ENCODE measurements around the gene HPSE. TPM values are rescaled to one million over a fixed set of nuclear protein-coding genes. Genes with fewer than 3 reads are reported as not detected.
A peak's percentile ranks its signal among the peaks of the same experiment; 100 is the strongest.

Gene HPSE
- total RNA-seq, 1 experiment from 2014 or later = 2.6 TPM

DNA sequence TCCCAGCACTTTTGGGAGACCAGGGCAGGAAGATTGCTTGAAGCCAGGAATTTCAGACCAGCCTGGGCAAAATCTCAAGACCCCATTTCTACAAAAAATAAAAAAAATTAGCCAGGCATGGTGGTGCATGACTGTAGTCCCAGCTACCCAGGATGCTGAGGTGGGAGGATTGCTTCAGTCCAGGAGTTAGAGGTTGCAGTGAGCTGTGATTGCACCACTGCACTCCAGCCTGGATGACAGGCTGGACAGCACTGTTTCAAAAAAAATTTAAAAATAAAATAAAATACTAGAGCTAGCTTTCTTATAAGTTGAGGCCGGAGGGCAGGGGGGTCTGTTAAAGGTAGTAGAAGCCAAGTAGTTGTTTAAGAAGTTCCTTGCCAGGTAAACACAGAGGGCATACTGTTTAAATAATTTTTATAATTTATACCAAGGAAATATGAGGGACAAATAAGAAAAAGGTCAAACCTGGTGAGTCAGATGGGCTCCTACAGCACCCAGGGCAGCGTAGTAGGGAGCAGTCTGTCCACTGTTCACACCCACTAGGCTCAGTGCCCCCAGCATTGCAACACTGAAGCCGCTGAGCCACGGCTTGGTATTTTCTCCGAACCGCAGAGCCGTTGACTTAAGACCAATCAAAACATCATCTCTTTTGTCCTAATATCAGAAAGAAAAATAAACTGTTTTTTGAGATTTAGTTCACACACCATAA, 67.4 kb downstream of the HPSE start:
- no TSS peak for BruUV-seq (replicated peaks)
- H3K4me3 ChIP-seq (ENCODE audit: low read depth in 2 of 2, low read length in 2 of 2) = no peak overlapping the region
- intact Hi-C loops (cut with micrococcal nuclease; ENCODE audit: unreplicated experiment) (no loop called here), in situ Hi-C loops (cut with HindIII; ENCODE audit: low pct_unique_long_range_greater_than_20kb, low sequenced_read_pairs) (no loop called here)
- H3K36me3 ChIP-seq (ENCODE audit: control insufficient read depth, insufficient read depth, low read length) = peaks cover 10% of the 10 kb centered on the region; the same call in 1 of the 2 replicates
- ChIA-PET CTCF (interaction anchor here (0.6 to 0.8 kb wide), 3 partner anchors 157 to 262 kb away, joined by 6 to 7 read pairs (median 6); no protein-coding TSS in a partner anchor), POLR2A (interaction anchor here (0.6 kb wide), 1 partner anchor 383 kb away, joined by 7 read pairs; no protein-coding TSS in a partner anchor)
- H3K27me3 ChIP-seq (ENCODE audit: control insufficient read depth, insufficient read depth, low read length) = no peaks in the 10 kb centered on the region
- DNase-seq (ENCODE audit: low read depth, low spot score) = no peak
- H3K9me3 ChIP-seq (ENCODE audit: control insufficient read depth, insufficient read depth, low read depth, low read length) = no peaks in the 10 kb centered on the region
- TF ChIP-seq SIN3A (IDR thresholded peaks at IDR 0.05; ENCODE audit: borderline replicate concordance, insufficient read depth, low read depth, low read length) (no peak), CTCF (IDR thresholded peaks at IDR 0.05) (no peak), TCF7L2 (IDR thresholded peaks at IDR 0.05; ENCODE audit: low read depth, low read length) (no peak), POLR2AphosphoS5 (IDR thresholded peaks at IDR 0.05; ENCODE audit: low read depth, low read length) (no peak)
- TF ChIP-seq, protein P1, sequence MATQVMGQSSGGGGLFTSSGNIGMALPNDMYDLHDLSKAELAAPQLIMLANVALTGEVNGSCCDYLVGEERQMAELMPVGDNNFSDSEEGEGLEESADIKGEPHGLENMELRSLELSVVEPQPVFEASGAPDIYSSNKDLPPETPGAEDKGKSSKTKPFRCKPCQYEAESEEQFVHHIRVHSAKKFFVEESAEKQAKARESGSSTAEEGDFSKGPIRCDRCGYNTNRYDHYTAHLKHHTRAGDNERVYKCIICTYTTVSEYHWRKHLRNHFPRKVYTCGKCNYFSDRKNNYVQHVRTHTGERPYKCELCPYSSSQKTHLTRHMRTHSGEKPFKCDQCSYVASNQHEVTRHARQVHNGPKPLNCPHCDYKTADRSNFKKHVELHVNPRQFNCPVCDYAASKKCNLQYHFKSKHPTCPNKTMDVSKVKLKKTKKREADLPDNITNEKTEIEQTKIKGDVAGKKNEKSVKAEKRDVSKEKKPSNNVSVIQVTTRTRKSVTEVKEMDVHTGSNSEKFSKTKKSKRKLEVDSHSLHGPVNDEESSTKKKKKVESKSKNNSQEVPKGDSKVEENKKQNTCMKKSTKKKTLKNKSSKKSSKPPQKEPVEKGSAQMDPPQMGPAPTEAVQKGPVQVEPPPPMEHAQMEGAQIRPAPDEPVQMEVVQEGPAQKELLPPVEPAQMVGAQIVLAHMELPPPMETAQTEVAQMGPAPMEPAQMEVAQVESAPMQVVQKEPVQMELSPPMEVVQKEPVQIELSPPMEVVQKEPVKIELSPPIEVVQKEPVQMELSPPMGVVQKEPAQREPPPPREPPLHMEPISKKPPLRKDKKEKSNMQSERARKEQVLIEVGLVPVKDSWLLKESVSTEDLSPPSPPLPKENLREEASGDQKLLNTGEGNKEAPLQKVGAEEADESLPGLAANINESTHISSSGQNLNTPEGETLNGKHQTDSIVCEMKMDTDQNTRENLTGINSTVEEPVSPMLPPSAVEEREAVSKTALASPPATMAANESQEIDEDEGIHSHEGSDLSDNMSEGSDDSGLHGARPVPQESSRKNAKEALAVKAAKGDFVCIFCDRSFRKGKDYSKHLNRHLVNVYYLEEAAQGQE (IDR thresholded peaks at IDR 0.05; ENCODE audit: insufficient read depth in 1 of 2, low read depth in 2 of 2, low read length in 1 of 2) = no peak
- peak overlapping the region; percentile 73; the same call in 1 of the 2 replicates for H3K27ac ChIP-seq (ENCODE audit: low read length)
- ATAC-seq = peak; percentile 75; the same call in 1 of the 2 replicates
- peaks cover 9% of the 10 kb centered on the region; the same call in 1 of the 2 replicates for H3K4me1 ChIP-seq (ENCODE audit: control insufficient read depth, insufficient read depth, low read length)

DNA sequence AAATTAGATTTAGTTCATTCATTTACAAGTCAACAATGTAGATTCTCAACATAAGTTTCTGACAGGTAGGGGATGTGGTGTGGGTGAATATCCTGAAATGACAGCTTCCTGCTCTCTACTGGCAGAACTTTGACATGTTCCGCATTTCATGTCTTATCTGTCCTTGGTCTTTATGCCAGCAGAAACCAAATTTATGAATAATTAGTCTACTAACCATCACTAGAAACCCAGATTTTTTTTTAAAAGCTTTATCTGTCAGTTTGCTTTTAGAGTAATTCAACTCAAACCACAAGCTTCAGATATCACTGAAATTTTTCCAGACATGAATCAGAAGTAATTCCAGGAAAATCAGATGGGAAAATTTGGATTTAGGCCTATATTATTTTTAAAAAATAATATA, 68.0 kb downstream of the HPSE start:
- Histone ChIP-seq H3K4me3 (ENCODE audit: low read depth in 2 of 2, low read length in 2 of 2) (no peak overlapping the region), H3K9me3 (ENCODE audit: control insufficient read depth, insufficient read depth, low read depth, low read length) (no peaks in the 10 kb centered on the region), H3K27ac (ENCODE audit: low read length) (peak overlapping the region; percentile 73; the same call in 1 of the 2 replicates), H3K4me1 (ENCODE audit: control insufficient read depth, insufficient read depth, low read length) (peaks cover 9% of the 10 kb centered on the region; the same call in 1 of the 2 replicates), H3K27me3 (ENCODE audit: control insufficient read depth, insufficient read depth, low read length) (no peaks in the 10 kb centered on the region), H3K36me3 (ENCODE audit: control insufficient read depth, insufficient read depth, low read length) (peaks cover 10% of the 10 kb centered on the region; the same call in 1 of the 2 replicates)
- ChIA-PET CTCF (no interaction called here), POLR2A (interaction anchor here (0.6 kb wide), 1 partner anchor 384 kb away, joined by 7 read pairs; no protein-coding TSS in a partner anchor)
- no peak for DNase-seq (ENCODE audit: low read depth, low spot score)
- TF ChIP-seq SIN3A (IDR thresholded peaks at IDR 0.05; ENCODE audit: borderline replicate concordance, insufficient read depth, low read depth, low read length) (no peak), CTCF (IDR thresholded peaks at IDR 0.05) (no peak), POLR2AphosphoS5 (IDR thresholded peaks at IDR 0.05; ENCODE audit: low read depth, low read length) (no peak), TCF7L2 (IDR thresholded peaks at IDR 0.05; ENCODE audit: low read depth, low read length) (no peak)
- TF ChIP-seq, protein P1 (IDR thresholded peaks at IDR 0.05; ENCODE audit: insufficient read depth in 1 of 2, low read depth in 2 of 2, low read length in 1 of 2) = no peak
- no peak for ATAC-seq
- in situ Hi-C loops (cut with HindIII; ENCODE audit: low pct_unique_long_range_greater_than_20kb, low sequenced_read_pairs) (no loop called here), intact Hi-C loops (cut with micrococcal nuclease; ENCODE audit: unreplicated experiment) (no loop called here)
- BruUV-seq (replicated peaks) = no TSS peak

Data from Panc1 (cell line).